ENCODE measurements around the gene LONP1.

Gene LONP1

DNA sequence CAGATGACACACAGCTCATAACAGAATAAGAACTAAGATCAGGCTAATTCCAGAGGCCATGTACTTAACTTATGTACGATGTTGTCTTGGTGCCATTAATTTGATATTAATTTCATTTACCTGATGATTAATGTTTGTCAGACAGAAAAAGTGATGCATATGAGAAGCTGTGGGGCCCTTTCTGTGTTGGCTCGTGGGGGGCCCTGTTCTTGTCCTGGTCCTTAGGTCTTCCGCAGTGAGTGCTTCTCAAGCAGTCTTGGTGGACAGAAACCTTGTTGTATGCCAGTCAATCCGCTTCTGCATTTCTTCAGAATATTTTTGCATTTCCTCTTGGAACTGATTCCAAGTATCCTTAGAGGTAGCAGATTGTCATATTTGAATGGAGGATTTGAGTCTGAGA is 76.9 kb downstream of the LONP1 start:
- DNase-seq = no peak

DNA sequence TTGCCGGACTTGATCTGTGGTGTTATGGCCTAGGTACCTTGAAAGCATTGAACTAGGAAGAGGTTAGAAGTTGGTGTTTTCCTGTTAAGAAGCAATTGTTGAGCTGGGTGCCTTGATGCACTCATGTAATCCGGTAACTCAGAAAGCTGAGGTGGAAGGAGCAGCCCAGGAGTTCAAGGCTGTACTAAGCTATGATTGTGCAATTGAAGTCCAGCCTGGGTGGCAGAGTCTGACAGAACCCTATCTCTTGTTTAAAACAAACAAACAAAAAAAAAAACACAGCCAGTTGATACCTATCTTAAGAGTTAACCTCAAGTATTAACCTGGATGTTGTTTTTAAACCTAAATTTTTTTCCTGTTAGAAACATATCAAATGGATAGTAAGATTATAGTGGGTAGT is 77.7 kb downstream of the LONP1 start:
- DNase-seq = no peak
